NB4 (cell line): ENCODE data around the gene RNASE7.

Source experiments
- DNase-seq: peaks from one replicate; pipeline ENCODE4 v3.0.0; 2010; ENCODE audit warnings: low read depth
- H3K4me3 ChIP-seq: one replicate; pipeline ENCODE4 v1.5.1; 2011; ENCODE audit warnings: mild to moderate bottlenecking, low read depth, low read length, moderate library complexity
- MYC ChIP-seq: IDR thresholded peaks from 2 replicates; pipeline ENCODE4 v1.6.1; 2011; ENCODE audit warnings: low read depth, low read length
- POLR2A ChIP-seq: IDR thresholded peaks from 2 replicates; pipeline ENCODE4 v1.6.1; 2011; ENCODE audit warnings: mild to moderate bottlenecking; ENCODE audit not compliant: insufficient read length; ENCODE audit errors: extremely low read depth
- TF ChIP-seq, protein P1 (sequence below): IDR thresholded peaks from 2 replicates; pipeline ENCODE4 v1.6.1; 2011; ENCODE audit warnings: low read depth, low read length
- TF ChIP-seq, protein P2 (sequence below): IDR thresholded peaks from one replicate; pipeline ENCODE4 v1.5.1; 2012; ENCODE audit warnings: low read depth, low read length

The RNASE7 gene

DNA sequence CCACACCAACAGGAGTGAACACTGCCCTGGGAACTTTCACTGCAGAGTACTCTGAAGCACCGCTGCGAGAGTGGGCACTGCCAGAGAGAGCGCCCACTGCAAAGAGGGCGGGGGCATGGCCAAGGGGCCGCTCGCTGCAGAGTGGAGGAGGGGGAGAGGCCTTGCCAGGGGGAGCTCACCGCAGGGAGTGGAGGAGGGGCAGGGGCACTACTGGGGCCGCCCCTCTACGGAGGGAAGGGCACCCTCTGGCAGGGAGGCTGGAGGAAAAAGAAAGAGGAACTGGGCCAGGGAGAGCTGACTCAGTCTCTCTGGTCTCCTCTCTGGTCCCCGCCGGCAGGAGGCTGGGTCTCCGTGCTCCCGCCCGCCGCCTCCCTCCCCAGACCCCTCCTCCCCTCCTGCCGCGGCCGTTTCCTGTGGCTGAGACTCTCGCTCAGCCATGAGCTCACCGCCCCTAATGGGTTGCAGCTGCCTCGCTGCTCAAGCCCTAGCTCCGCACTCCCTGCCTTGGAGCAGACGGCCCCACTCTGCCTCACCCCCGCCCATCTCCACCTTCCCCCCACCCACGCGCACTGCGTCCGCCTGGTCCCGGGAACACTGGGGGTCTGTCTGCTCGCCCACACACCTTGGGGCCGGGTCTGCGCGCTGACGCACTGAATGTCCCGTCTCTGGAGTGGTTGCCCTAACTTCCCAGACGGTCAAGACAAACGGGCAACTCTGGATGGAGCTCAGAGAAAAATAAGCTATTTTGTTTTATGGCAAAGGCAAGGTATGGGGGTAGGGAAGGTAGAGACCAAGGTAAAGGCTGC lies 29.3 kb downstream of the RNASE7 start:
- H3K4me3 ChIP-seq, result peak overlapping the region; percentile 70
- peak; percentile 99 for DNase-seq
- TF ChIP-seq, protein P1, sequence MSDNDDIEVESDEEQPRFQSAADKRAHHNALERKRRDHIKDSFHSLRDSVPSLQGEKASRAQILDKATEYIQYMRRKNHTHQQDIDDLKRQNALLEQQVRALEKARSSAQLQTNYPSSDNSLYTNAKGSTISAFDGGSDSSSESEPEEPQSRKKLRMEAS, result no peak
- TF ChIP-seq MYC, result peak; percentile 71
- TF ChIP-seq POLR2A, result peak; percentile 28
- TF ChIP-seq, protein P2, sequence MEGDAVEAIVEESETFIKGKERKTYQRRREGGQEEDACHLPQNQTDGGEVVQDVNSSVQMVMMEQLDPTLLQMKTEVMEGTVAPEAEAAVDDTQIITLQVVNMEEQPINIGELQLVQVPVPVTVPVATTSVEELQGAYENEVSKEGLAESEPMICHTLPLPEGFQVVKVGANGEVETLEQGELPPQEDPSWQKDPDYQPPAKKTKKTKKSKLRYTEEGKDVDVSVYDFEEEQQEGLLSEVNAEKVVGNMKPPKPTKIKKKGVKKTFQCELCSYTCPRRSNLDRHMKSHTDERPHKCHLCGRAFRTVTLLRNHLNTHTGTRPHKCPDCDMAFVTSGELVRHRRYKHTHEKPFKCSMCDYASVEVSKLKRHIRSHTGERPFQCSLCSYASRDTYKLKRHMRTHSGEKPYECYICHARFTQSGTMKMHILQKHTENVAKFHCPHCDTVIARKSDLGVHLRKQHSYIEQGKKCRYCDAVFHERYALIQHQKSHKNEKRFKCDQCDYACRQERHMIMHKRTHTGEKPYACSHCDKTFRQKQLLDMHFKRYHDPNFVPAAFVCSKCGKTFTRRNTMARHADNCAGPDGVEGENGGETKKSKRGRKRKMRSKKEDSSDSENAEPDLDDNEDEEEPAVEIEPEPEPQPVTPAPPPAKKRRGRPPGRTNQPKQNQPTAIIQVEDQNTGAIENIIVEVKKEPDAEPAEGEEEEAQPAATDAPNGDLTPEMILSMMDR, result no peak

DNA sequence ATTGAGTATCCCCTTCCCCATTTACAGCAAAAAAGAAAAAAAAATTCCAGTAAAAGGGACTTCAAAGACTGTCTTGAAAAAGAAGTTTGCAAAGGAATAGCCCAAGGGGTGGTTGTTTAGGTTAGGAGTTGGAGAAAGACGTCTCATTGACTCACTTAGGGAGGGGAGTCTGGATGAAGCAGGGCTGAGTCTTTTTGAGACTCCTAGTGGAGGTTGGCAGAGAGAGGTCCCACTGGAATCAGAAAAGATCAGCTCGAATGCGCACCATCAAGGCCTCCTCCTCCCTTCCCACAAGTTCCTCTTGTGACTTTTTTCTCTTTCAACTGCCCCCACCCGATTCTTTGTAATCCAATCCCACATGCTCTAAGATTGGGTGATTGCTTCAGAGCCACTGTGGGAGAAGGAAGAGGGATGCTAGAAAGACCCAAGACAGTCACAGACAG lies 29.9 kb downstream of the RNASE7 start:
- H3K4me3 ChIP-seq, result peak overlapping the region; percentile 61
- TF ChIP-seq, protein P2, result no peak
- TF ChIP-seq, protein P1, result peak; percentile 46
- TF ChIP-seq MYC (peak; percentile 72), POLR2A (no peak)
- peak; percentile 95 for DNase-seq

DNA sequence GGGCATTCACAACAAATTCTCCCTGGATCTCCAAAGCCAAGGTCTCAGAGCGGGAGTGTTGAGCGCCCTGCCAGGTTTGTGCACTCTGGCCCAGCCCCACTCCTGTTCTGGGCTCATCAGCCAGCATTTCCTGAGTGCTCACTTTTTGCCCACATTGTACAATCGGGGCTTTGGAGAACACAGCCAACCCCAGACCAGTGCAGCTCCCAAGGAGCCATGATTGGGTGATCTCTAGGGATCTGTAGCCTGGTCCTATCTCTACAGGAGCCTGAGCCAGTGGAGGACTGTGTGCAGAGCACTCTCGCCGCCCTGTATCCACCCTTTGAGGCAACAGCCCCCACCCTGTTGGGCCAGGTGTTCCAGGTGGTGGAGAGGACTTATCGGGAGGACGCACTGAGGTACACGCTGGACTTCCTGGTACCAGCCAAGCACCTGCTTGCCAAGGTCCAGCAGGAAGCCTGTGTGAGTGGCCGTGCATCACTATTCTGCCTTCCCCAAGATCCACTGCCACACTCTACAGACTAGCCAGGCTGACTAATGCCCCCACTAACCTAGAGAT lies 30.7 kb downstream of the RNASE7 start:
- TF ChIP-seq POLR2A (no peak), MYC (no peak)
- TF ChIP-seq, protein P1, result no peak
- TF ChIP-seq, protein P2, result no peak
- H3K4me3 ChIP-seq, result peak overlapping the region; percentile 37
- no peak for DNase-seq

DNA sequence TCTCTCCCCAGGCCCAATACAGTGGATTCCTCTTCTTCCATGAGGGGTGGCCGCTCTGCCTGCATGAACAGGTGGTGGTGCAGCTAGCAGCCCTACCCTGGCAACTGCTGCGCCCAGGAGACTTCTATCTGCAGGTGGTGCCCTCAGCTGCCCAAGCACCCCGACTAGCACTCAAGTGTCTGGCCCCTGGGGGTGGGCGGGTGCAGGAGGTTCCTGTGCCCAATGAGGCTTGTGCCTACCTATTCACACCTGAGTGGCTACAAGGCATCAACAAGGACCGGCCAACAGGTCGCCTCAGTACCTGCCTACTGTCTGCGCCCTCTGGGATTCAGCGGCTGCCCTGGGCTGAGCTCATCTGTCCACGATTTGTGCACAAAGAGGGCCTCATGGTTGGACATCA lies 31.8 kb downstream of the RNASE7 start:
- H3K4me3 ChIP-seq, result no peak overlapping the region
- TF ChIP-seq MYC (no peak), POLR2A (no peak)
- TF ChIP-seq, protein P2, result no peak
- TF ChIP-seq, protein P1, result no peak
- no peak for DNase-seq

DNA sequence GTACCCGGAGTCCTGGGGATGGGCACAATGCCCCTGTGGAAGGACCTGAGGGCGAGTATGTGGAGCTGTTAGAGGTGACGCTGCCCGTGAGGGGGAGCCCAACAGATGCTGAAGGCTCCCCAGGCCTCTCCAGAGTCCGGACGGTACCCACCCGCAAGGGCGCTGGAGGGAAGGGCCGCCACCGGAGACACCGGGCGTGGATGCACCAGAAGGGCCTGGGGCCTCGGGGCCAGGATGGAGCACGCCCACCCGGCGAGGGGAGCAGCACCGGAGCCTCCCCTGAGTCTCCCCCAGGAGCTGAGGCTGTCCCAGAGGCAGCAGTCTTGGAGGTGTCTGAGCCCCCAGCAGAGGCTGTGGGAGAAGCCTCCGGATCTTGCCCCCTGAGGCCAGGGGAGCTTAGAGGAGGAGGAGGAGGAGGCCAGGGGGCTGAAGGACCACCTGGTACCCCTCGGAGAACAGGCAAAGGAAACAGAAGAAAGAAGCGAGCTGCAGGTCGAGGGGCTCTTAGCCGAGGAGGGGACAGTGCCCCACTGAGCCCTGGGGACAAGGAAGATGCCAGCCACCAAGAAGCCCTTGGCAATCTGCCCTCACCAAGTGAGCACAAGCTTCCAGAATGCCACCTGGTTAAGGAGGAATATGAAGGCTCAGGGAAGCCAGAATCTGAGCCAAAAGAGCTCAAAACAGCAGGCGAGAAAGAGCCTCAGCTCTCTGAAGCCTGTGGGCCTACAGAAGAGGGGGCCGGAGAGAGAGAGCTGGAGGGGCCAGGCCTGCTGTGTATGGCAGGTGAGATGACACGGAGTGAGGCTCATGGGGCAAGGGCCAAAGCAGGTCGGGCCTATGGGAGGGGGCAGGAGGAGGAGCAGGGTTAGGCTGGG lies 32.5 kb downstream of the RNASE7 start:
- TF ChIP-seq POLR2A (no peak), MYC (no peak)
- TF ChIP-seq, protein P1, result no peak
- TF ChIP-seq, protein P2, result no peak
- no peak overlapping the region for H3K4me3 ChIP-seq
- DNase-seq, result no peak
